PC-3 (cell line): Measurements from ENCODE around the gene USP53. TPM values are rescaled to one million over a fixed set of nuclear protein-coding genes. Genes with fewer than 3 reads are reported as not detected.
"Not testable (repeated sequence)": the region's sequence is repeated elsewhere in the genome, so short reads cannot be mapped to it uniquely, and the experiment has no call there.

Experiments
- ATAC-seq: fragments of 200-7000 bp; cut with Tn5 transposase; 2 replicates; pipeline ENCODE4 v1.9.1; 2020; ENCODE audit warnings: mild to moderate bottlenecking, moderate library complexity
- BruUV-seq: library from RNA; stranded (reverse); fragments of 400-500 nt; replicated peaks from 2 replicates; lab custom pipeline; 2021; lab: Mats Ljungman, UMichigan
- CTCF ChIA-PET: fragments of 300-600 bp; sonication (Branson Sonifier 250); formaldehyde crosslinking; loops from one replicate; lab custom pipeline; 2022; ENCODE audit warnings: antibody characterized with exemption; lab: Charles Lee
- POLR2A ChIA-PET: fragments of 300-600 bp; sonication (Branson Sonifier 250); formaldehyde crosslinking; loops from one replicate; lab custom pipeline; 2022; ENCODE audit warnings: antibody characterized with exemption; ENCODE audit not compliant: unreplicated experiment; lab: Charles Lee
- DNase-seq: peaks from one replicate; pipeline ENCODE4 v3.0.0-alpha.2; 2015
- H2AFZ ChIP-seq: fragments of 300-600 bp; sonication (generic); 2 replicates; pipeline ENCODE4 v1.6.0; 2016; ENCODE audit warnings: antibody characterized with exemption, low read length
- H3F3A ChIP-seq: fragments of 300-600 bp; sonication (generic); one replicate; pipeline ENCODE4 v1.6.0; 2017; ENCODE audit warnings: antibody characterized with exemption, low read length, control low read depth, mild to moderate bottlenecking; ENCODE audit not compliant: unreplicated experiment
- H3K27ac ChIP-seq: fragments of 300-600 bp; sonication (generic); 2 replicates; pipeline ENCODE4 v1.5.1; 2016; ENCODE audit warnings: mild to moderate bottlenecking, low read length
- H3K27me3 ChIP-seq: fragments of 300-600 bp; sonication (generic); 2 replicates; pipeline ENCODE4 v1.6.1; 2016; ENCODE audit warnings: low read length, mixed read lengths
- H3K36me3 ChIP-seq: fragments of 300-600 bp; sonication (generic); 2 replicates; pipeline ENCODE4 v1.6.1; 2016; ENCODE audit warnings: low read depth, mixed run types, low read length, mixed read lengths
- H3K4me1 ChIP-seq: fragments of 300-600 bp; sonication (generic); 2 replicates; pipeline ENCODE4 v1.5.1; 2016; ENCODE audit warnings: low read length; ENCODE audit not compliant: insufficient read depth
- H3K4me2 ChIP-seq: fragments of 300-600 bp; sonication (generic); 2 replicates; pipeline ENCODE4 v1.6.0; 2016; ENCODE audit warnings: low read length
- H3K4me3 ChIP-seq: fragments of 300-600 bp; sonication (generic); 2 replicates; pipeline ENCODE4 v1.5.1; 2016; ENCODE audit warnings: mild to moderate bottlenecking, low read length, mixed read lengths
- H3K79me2 ChIP-seq: fragments of 300-600 bp; sonication (generic); 2 replicates; pipeline ENCODE4 v1.6.1; 2017; ENCODE audit warnings: low read length, mixed read lengths
- H3K9ac ChIP-seq: fragments of 300-600 bp; sonication (generic); 2 replicates; pipeline ENCODE4 v1.6.0; 2016; ENCODE audit warnings: mild to moderate bottlenecking, low read length
- H3K9me2 ChIP-seq: fragments of 300-600 bp; sonication (generic); replicated peaks from 2 replicates; pipeline ENCODE4 v1.6.1; 2016; ENCODE audit warnings: mixed run types, low read length, mixed read lengths
- H3K9me3 ChIP-seq: fragments of 300-600 bp; sonication (generic); 2 replicates; pipeline ENCODE4 v1.6.1; 2016; ENCODE audit warnings: low read length, mixed read lengths
- H4K20me1 ChIP-seq: fragments of 300-600 bp; sonication (generic); 2 replicates; pipeline ENCODE4 v1.6.1; 2016; ENCODE audit warnings: low read length, mixed read lengths
- CTCF ChIP-seq: fragments of 300-600 bp; sonication (generic); conservative IDR thresholded peaks from 2 replicates; pipeline ENCODE4 v1.5.1; 2017; ENCODE audit warnings: antibody characterized with exemption, low read depth, mild to moderate bottlenecking, low read length
- EZH2 ChIP-seq: fragments of 300-600 bp; sonication (generic); IDR thresholded peaks from one replicate; pipeline ENCODE4 v1.6.1; 2017; ENCODE audit warnings: antibody characterized with exemption, mild to moderate bottlenecking, low read length; ENCODE audit not compliant: unreplicated experiment
- EZH2phosphoT487 ChIP-seq: fragments of 300-600 bp; sonication (generic); IDR thresholded peaks from 2 replicates; pipeline ENCODE4 v1.6.1; 2018; ENCODE audit warnings: mild to moderate bottlenecking, antibody characterized with exemption, low read length, borderline replicate concordance
- intact Hi-C: fragments of 100-400 bp; cut with micrococcal nuclease; formaldehyde crosslinking; loops from 2 replicates; pipeline ENCODE4 v1.9.0; 2023
- total RNA-seq: library from RNA; depleted of rRNA; stranded (reverse); fragments of >200 nt; gene quantifications from 2 replicates; pipeline ENCODE4 v1.2.3, GENCODE V29; 2014

Gene USP53
- total RNA-seq, 1 experiment from 2014 or later: 8.7 TPM

DNA sequence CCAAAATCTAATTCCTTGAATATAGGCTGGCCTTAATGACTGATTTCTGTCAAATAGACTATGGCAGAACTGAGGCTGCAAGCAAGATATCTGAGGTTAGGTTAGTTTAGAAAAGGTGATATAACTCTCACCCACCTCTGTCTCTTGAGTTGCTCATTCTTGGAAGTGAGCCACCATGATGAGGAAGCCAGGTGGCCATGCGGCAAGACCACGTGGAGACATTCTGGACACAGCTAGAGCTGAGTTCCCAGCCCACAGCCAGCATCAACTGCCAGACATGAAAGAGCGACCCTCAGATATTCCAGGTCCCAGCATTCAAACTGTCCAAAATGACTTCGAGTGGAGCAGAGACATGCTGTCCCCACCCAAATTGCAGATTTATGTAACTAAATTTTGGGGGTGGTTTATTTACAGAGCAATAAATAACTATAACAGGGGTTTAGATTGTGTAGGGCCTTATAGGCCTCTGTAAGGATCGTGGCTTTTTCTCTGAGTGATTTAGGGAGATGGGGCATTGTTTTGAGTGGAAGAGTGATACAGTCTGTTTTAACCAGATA lies 33.7 kb downstream of the USP53 start:
- no peak for ATAC-seq
- no peaks in the 10 kb centered on the region for H4K20me1 ChIP-seq
- no peak for DNase-seq
- H3K9me3 ChIP-seq: no peaks in the 10 kb centered on the region
- H3K9me2 ChIP-seq: no peaks in the 10 kb centered on the region
- ChIA-PET POLR2A (no interaction called here), CTCF (no interaction called here)
- intact Hi-C loops: no loop called here
- no peaks in the 10 kb centered on the region for H3K79me2 ChIP-seq
- H3K4me3 ChIP-seq: no peak overlapping the region
- H3K4me1 ChIP-seq: no peaks in the 10 kb centered on the region
- no peaks in the 10 kb centered on the region for H3F3A ChIP-seq
- BruUV-seq: no TSS peak
- no peak overlapping the region for H3K9ac ChIP-seq
- H3K27me3 ChIP-seq: no peaks in the 10 kb centered on the region
- H3K36me3 ChIP-seq: no peaks in the 10 kb centered on the region
- no peak overlapping the region for H3K4me2 ChIP-seq
- H2AFZ ChIP-seq: no peak overlapping the region
- TF ChIP-seq EZH2phosphoT487 (no peak), EZH2 (no peak), CTCF (no peak)
- H3K27ac ChIP-seq: no peak overlapping the region

DNA sequence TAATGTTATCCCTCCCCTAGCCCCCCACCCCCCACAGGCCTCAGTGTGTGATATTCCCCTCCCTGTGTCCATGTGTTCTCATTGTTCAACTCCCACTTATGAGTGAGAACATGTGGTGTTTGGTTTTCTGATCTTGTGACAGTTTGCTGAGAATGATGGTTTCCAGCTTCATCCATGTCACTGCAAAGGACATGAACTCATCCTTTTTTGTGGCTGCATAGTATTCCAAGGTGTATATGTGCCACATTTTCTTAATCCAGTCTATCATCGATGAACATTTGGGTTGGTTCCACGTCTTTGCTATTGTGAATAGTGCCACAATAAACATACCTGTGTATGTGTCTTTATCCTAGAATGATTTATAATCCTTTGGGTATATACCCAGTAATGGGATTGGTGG lies 38.5 kb downstream of the USP53 start:
- H3K27ac ChIP-seq, DNase-seq, ATAC-seq, H3K9ac ChIP-seq, intact Hi-C loops, H3K79me2 ChIP-seq, H3K4me1 ChIP-seq, H4K20me1 ChIP-seq, H3K9me3 ChIP-seq, H2AFZ ChIP-seq, POLR2A ChIA-PET, BruUV-seq, H3K9me2 ChIP-seq, H3F3A ChIP-seq, H3K27me3 ChIP-seq, H3K4me3 ChIP-seq, CTCF ChIA-PET, H3K36me3 ChIP-seq, H3K4me2 ChIP-seq: not testable (repeated sequence)

- H3K79me2 ChIP-seq, H3K9ac ChIP-seq, H3K27me3 ChIP-seq, H4K20me1 ChIP-seq, BruUV-seq, H3K9me2 ChIP-seq, ATAC-seq, DNase-seq, H3K27ac ChIP-seq, H3F3A ChIP-seq, H3K4me3 ChIP-seq, H3K4me2 ChIP-seq, intact Hi-C loops, H3K9me3 ChIP-seq, H2AFZ ChIP-seq, H3K36me3 ChIP-seq, CTCF ChIA-PET, H3K4me1 ChIP-seq, POLR2A ChIA-PET: not testable (repeated sequence)
Observed at GRCh38 chr4:119255223-119255622, 42.7 kb downstream of the USP53 start.

DNA sequence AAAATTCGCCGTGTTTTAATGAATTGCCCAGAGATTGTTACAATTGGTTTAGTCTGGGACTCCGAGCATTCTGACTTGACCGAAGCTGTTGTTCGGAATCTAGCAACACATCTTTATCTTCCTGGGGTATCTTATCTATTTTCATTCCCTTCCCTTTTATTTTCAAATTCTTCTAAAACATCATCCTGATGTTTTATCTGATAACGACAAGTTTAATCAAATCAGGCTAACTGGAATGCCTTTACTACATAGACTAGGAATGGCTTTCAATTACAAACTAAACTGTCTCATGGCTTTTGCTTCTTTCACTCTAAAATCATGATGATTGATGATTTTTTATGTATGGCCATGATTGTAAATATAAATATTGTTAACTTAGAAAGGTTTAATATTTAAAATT lies 48.0 kb downstream of the USP53 start:
- no TSS peak for BruUV-seq
- Histone ChIP-seq H3K79me2 (no peaks in the 10 kb centered on the region), H3K27me3 (no peaks in the 10 kb centered on the region), H3K36me3 (peaks cover 3% of the 10 kb centered on the region; the same call in 1 of the 2 replicates), H3K4me2 (no peak overlapping the region), H3K4me3 (no peak overlapping the region), H3K9ac (no peak overlapping the region), H2AFZ (no peak overlapping the region), H3F3A (no peaks in the 10 kb centered on the region), H3K9me2 (no peaks in the 10 kb centered on the region), H3K27ac (no peak overlapping the region), H4K20me1 (no peaks in the 10 kb centered on the region), H3K9me3 (no peaks in the 10 kb centered on the region), H3K4me1 (peaks cover 9% of the 10 kb centered on the region)
- no peak for DNase-seq
- TF ChIP-seq EZH2phosphoT487 (no peak), CTCF (no peak)
- CTCF ChIA-PET: no interaction called here
- POLR2A ChIA-PET: no interaction called here
- intact Hi-C loops: no loop called here
- no peak for ATAC-seq
